ENCODE data around the gene CRYBA2. TPM values are rescaled to one million over a fixed set of nuclear protein-coding genes. Genes with fewer than 3 reads are reported as not detected.

CRYBA2 gene
- polyA plus RNA-seq, 3 donors from 2014 or later: not detected

- no peaks in the 10 kb centered on the region for H3K36me3 Mint-ChIP-seq
- H3K27me3 Mint-ChIP-seq (ENCODE audit: low read depth in 3 of 3): peaks cover 11 to 30% (median 23%) of the 10 kb centered on the region in 3 donors
- H3K4me1 Mint-ChIP-seq: peaks cover 7 to 17% of the 10 kb centered on the region in 2 donors
- H3K9me3 Mint-ChIP-seq: peaks cover 0 to 3% (median 0%) of the 10 kb centered on the region in 6 donors
- DNase-seq: no peak
- no peak overlapping the region for H3K27ac Mint-ChIP-seq
- no peak overlapping the region for H3K4me3 Mint-ChIP-seq
These were observed 6.0 kb upstream of the CRYBA2 start for GRCh38 chr2:218999021-218999880.

GRCh38 chr2:218998414-218999002 lies 5.3 kb upstream of the CRYBA2 start:
- Mint-ChIP-seq H3K27ac (no peak overlapping the region), H3K9me3 (peaks cover 0 to 3% (median 0%) of the 10 kb centered on the region in 6 donors), H3K36me3 (no peaks in the 10 kb centered on the region), H3K27me3 (ENCODE audit: low read depth in 3 of 3) (peaks cover 11 to 24% (median 20%) of the 10 kb centered on the region in 3 donors), H3K4me1 (peaks cover 7 to 13% of the 10 kb centered on the region in 2 donors), H3K4me3 (no peak overlapping the region)
- no peak for DNase-seq

- H3K27ac Mint-ChIP-seq: no peak overlapping the region
- H3K27me3 Mint-ChIP-seq (ENCODE audit: low read depth in 3 of 3): peaks cover 11 to 20% (median 20%) of the 10 kb centered on the region in 3 donors
- no peak for DNase-seq
- peaks cover 7% of the 10 kb centered on the region in 2 donors for H3K4me1 Mint-ChIP-seq
- H3K4me3 Mint-ChIP-seq: no peak overlapping the region
- no peaks in the 10 kb centered on the region for H3K36me3 Mint-ChIP-seq
- peaks cover 0 to 3% (median 0%) of the 10 kb centered on the region in 6 donors for H3K9me3 Mint-ChIP-seq
These were observed 4.5 kb upstream of the CRYBA2 start for GRCh38 chr2:218997731-218998130.

- H3K27ac Mint-ChIP-seq: peak overlapping the region in 1 of 6 donors; percentile 45
- H3K4me1 Mint-ChIP-seq: peaks cover 6 to 7% of the 10 kb centered on the region in 2 donors
- H3K4me3 Mint-ChIP-seq: peak overlapping the region in 1 of 5 donors; percentile 7
- no peaks in the 10 kb centered on the region for H3K36me3 Mint-ChIP-seq
- H3K27me3 Mint-ChIP-seq (ENCODE audit: low read depth in 3 of 3): peaks cover 11 to 21% (median 20%) of the 10 kb centered on the region in 3 donors
- no peak for DNase-seq
- peaks cover 0 to 3% (median 0%) of the 10 kb centered on the region in 6 donors for H3K9me3 Mint-ChIP-seq
These were observed 3.7 kb upstream of the CRYBA2 start for GRCh38 chr2:218996937-218997336.

- H3K4me3 Mint-ChIP-seq: peak overlapping the region in 4 of 5 donors; percentile 13 to 58 (median 44)
- H3K27ac Mint-ChIP-seq: peak overlapping the region in 2 of 6 donors; percentile 22 to 32
These were observed 2.9 kb upstream of the CRYBA2 start for GRCh38 chr2:218995972-218996711.

GRCh38 chr2:218995561-218995960 lies 2.3 kb upstream of the CRYBA2 start:
- H3K9me3 Mint-ChIP-seq: peaks cover 0 to 3% (median 0%) of the 10 kb centered on the region in 6 donors
- peaks cover 6 to 7% of the 10 kb centered on the region in 2 donors for H3K4me1 Mint-ChIP-seq
- no peak for DNase-seq
- H3K36me3 Mint-ChIP-seq: no peaks in the 10 kb centered on the region
- H3K27me3 Mint-ChIP-seq (ENCODE audit: low read depth in 3 of 3): peaks cover 15 to 26% (median 21%) of the 10 kb centered on the region in 3 donors
- no peak overlapping the region for H3K27ac Mint-ChIP-seq
- H3K4me3 Mint-ChIP-seq: peak overlapping the region in 2 of 5 donors; percentile 42 to 49

More at GRCh38 chr2:218995972-218996711, 2.9 kb upstream of the CRYBA2 start:
- Mint-ChIP-seq H3K4me1 (peaks cover 6 to 7% of the 10 kb centered on the region in 2 donors), H3K9me3 (peaks cover 0 to 3% (median 0%) of the 10 kb centered on the region in 6 donors), H3K27me3 (ENCODE audit: low read depth in 3 of 3) (peaks cover 15 to 26% (median 22%) of the 10 kb centered on the region in 3 donors), H3K36me3 (no peaks in the 10 kb centered on the region)
- DNase-seq: peak; percentile 60 to 66 (median 60)

GRCh38 chr2:218992703-218993344 lies 398 bp downstream of the CRYBA2 start:
- Mint-ChIP-seq H3K9me3 (peaks cover 0 to 3% (median 0%) of the 10 kb centered on the region in 6 donors), H3K4me1 (peaks cover 6 to 7% of the 10 kb centered on the region in 2 donors), H3K4me3 (peak overlapping the region in 1 of 5 donors; percentile 9), H3K27ac (no peak overlapping the region), H3K36me3 (no peaks in the 10 kb centered on the region), H3K27me3 (ENCODE audit: low read depth in 3 of 3) (peaks cover 16 to 29% (median 26%) of the 10 kb centered on the region in 3 donors)
- no peak for DNase-seq

- no peaks in the 10 kb centered on the region for H3K36me3 Mint-ChIP-seq
- DNase-seq: no peak
- H3K4me1 Mint-ChIP-seq: peaks cover 6 to 7% of the 10 kb centered on the region in 2 donors
- no peak overlapping the region for H3K4me3 Mint-ChIP-seq
- peaks cover 0 to 3% (median 0%) of the 10 kb centered on the region in 6 donors for H3K9me3 Mint-ChIP-seq
- peaks cover 17 to 28% (median 28%) of the 10 kb centered on the region in 3 donors for H3K27me3 Mint-ChIP-seq (ENCODE audit: low read depth in 3 of 3)
- H3K27ac Mint-ChIP-seq: no peak overlapping the region
These were observed 1.0 kb downstream of the CRYBA2 start for GRCh38 chr2:218992196-218992595.

- peak overlapping the region in 1 of 5 donors; percentile 9 for H3K4me3 Mint-ChIP-seq
These were observed 1.5 kb downstream of the CRYBA2 start for GRCh38 chr2:218991674-218992168.

GRCh38 chr2:218990612-218991011 lies 2.6 kb downstream of the CRYBA2 start:
- H3K36me3 Mint-ChIP-seq: no peaks in the 10 kb centered on the region

More at GRCh38 chr2:218991674-218992168, 1.5 kb downstream of the CRYBA2 start:
- no peak for DNase-seq
- peaks cover 6 to 7% of the 10 kb centered on the region in 2 donors for H3K4me1 Mint-ChIP-seq
- no peak overlapping the region for H3K27ac Mint-ChIP-seq
- H3K9me3 Mint-ChIP-seq: peaks cover 0 to 3% (median 0%) of the 10 kb centered on the region in 6 donors
- no peaks in the 10 kb centered on the region for H3K36me3 Mint-ChIP-seq
- peaks cover 18 to 27% (median 26%) of the 10 kb centered on the region in 3 donors for H3K27me3 Mint-ChIP-seq (ENCODE audit: low read depth in 3 of 3)

GRCh38 chr2:218990052-218990451 lies 3.2 kb downstream of the CRYBA2 start:
- H3K4me1 Mint-ChIP-seq: no peaks in the 10 kb centered on the region
- peaks cover 0 to 3% (median 0%) of the 10 kb centered on the region in 6 donors for H3K9me3 Mint-ChIP-seq
- peaks cover 23 to 26% (median 24%) of the 10 kb centered on the region in 3 donors for H3K27me3 Mint-ChIP-seq (ENCODE audit: low read depth in 3 of 3)
- no peak for DNase-seq
- no peak overlapping the region for H3K27ac Mint-ChIP-seq
- H3K4me3 Mint-ChIP-seq: no peak overlapping the region
- H3K36me3 Mint-ChIP-seq: no peaks in the 10 kb centered on the region

More at GRCh38 chr2:218990612-218991011, 2.6 kb downstream of the CRYBA2 start:
- H3K4me1 Mint-ChIP-seq: peaks cover 3 to 4% of the 10 kb centered on the region in 2 donors
- DNase-seq: no peak
- H3K4me3 Mint-ChIP-seq: no peak overlapping the region
- peaks cover 24 to 26% (median 25%) of the 10 kb centered on the region in 3 donors for H3K27me3 Mint-ChIP-seq (ENCODE audit: low read depth in 3 of 3)
- no peak overlapping the region for H3K27ac Mint-ChIP-seq
- H3K9me3 Mint-ChIP-seq: peaks cover 0 to 3% (median 0%) of the 10 kb centered on the region in 6 donors

GRCh38 chr2:218988650-218989049 lies 4.6 kb downstream of the CRYBA2 start:
- Mint-ChIP-seq H3K27me3 (ENCODE audit: low read depth in 3 of 3) (peaks cover 23 to 32% (median 26%) of the 10 kb centered on the region in 3 donors), H3K36me3 (no peaks in the 10 kb centered on the region), H3K9me3 (no peaks in the 10 kb centered on the region), H3K27ac (no peak overlapping the region), H3K4me1 (no peaks in the 10 kb centered on the region), H3K4me3 (no peak overlapping the region)
- DNase-seq: no peak

- peaks cover 24 to 35% (median 26%) of the 10 kb centered on the region in 3 donors for H3K27me3 Mint-ChIP-seq (ENCODE audit: low read depth in 3 of 3)
- H3K27ac Mint-ChIP-seq: no peak overlapping the region
- H3K4me3 Mint-ChIP-seq: no peak overlapping the region
- peaks cover 0 to 2% of the 10 kb centered on the region in 2 donors for H3K4me1 Mint-ChIP-seq
- H3K9me3 Mint-ChIP-seq: no peaks in the 10 kb centered on the region
- no peaks in the 10 kb centered on the region for H3K36me3 Mint-ChIP-seq
- no peak for DNase-seq
These were observed 5.1 kb downstream of the CRYBA2 start for GRCh38 chr2:218988164-218988563.
